Measurements from ENCODE around the gene ZNF516. TPM values are rescaled to one million over a fixed set of nuclear protein-coding genes. Genes with fewer than 3 reads are reported as not detected.

Gene ZNF516
- total RNA-seq, 2 experiments from 2014 or later: 2.7 to 4.8 TPM

- DNase-seq: no peak
- CTCF ChIA-PET: no interaction called here
- Mint-ChIP-seq H3K4me1 (ENCODE audit: low read depth) (no peaks in the 10 kb centered on the region), H3K27ac (no peak overlapping the region), H3K36me3 (no peaks in the 10 kb centered on the region), H3K9me3 (no peaks in the 10 kb centered on the region), H3K27me3 (peaks cover 9% of the 10 kb centered on the region), H3K4me3 (no peak overlapping the region)
- intact Hi-C loops (cut with micrococcal nuclease): no loop called here
- POLR2A ChIA-PET: no interaction called here
Measured at GRCh38 chr18:76504749-76505148, 9.7 kb upstream of the ZNF516 start.

GRCh38 chr18:76503649-76504386, 8.8 kb upstream of the ZNF516 start:
- DNase-seq: no peak
- Mint-ChIP-seq H3K9me3 (no peaks in the 10 kb centered on the region), H3K4me1 (ENCODE audit: low read depth) (no peaks in the 10 kb centered on the region), H3K27me3 (peaks cover 11% of the 10 kb centered on the region), H3K27ac (no peak overlapping the region), H3K4me3 (no peak overlapping the region), H3K36me3 (no peaks in the 10 kb centered on the region)
- ChIA-PET POLR2A (no interaction called here), CTCF (no interaction called here)
- intact Hi-C loops (cut with micrococcal nuclease): no loop called here

- Mint-ChIP-seq H3K9me3 (no peaks in the 10 kb centered on the region), H3K36me3 (no peaks in the 10 kb centered on the region), H3K27me3 (peaks cover 14% of the 10 kb centered on the region), H3K27ac (no peak overlapping the region), H3K4me1 (ENCODE audit: low read depth) (no peaks in the 10 kb centered on the region), H3K4me3 (no peak overlapping the region)
- intact Hi-C loops (cut with micrococcal nuclease): no loop called here
- ChIA-PET CTCF (interaction anchor here (0.8 kb wide), 1 partner anchor 10 kb away, joined by 3 read pairs; no protein-coding TSS in a partner anchor), POLR2A (no interaction called here)
- DNase-seq: no peak
Measured at GRCh38 chr18:76502551-76502950, 7.5 kb upstream of the ZNF516 start.

GRCh38 chr18:76499637-76500340, 4.7 kb upstream of the ZNF516 start:
- no peak for DNase-seq
- intact Hi-C loops (cut with micrococcal nuclease): loop anchor here (10.0 kb wide), 2 partner anchors 305 to 2005 kb away; partner anchors contain the start of gene CNDP2
- CTCF ChIA-PET: no interaction called here

GRCh38 chr18:76499021-76499420, 4.0 kb upstream of the ZNF516 start:
- ChIA-PET CTCF (no interaction called here), POLR2A (no interaction called here)

More at GRCh38 chr18:76499637-76500340, 4.7 kb upstream of the ZNF516 start:
- no peak overlapping the region for H3K27ac Mint-ChIP-seq
- peaks cover 31% of the 10 kb centered on the region for H3K27me3 Mint-ChIP-seq
- H3K9me3 Mint-ChIP-seq: no peaks in the 10 kb centered on the region
- H3K36me3 Mint-ChIP-seq: no peaks in the 10 kb centered on the region
- no peak overlapping the region for H3K4me3 Mint-ChIP-seq
- H3K4me1 Mint-ChIP-seq (ENCODE audit: low read depth): peaks cover 5% of the 10 kb centered on the region
- POLR2A ChIA-PET: no interaction called here

GRCh38 chr18:76498064-76498463, 3.0 kb upstream of the ZNF516 start:
- Mint-ChIP-seq H3K27me3 (peaks cover 44% of the 10 kb centered on the region), H3K36me3 (no peaks in the 10 kb centered on the region), H3K9me3 (no peaks in the 10 kb centered on the region), H3K27ac (no peak overlapping the region), H3K4me1 (ENCODE audit: low read depth) (peaks cover 17% of the 10 kb centered on the region), H3K4me3 (no peak overlapping the region)
- DNase-seq: no peak
- intact Hi-C loops (cut with micrococcal nuclease): loop anchor here (10.0 kb wide), 2 partner anchors 307 to 2003 kb away; partner anchors contain the start of gene CNDP2
- CTCF ChIA-PET: no interaction called here
- POLR2A ChIA-PET: no interaction called here

More at GRCh38 chr18:76499021-76499420, 4.0 kb upstream of the ZNF516 start:
- Mint-ChIP-seq H3K36me3 (no peaks in the 10 kb centered on the region), H3K4me1 (ENCODE audit: low read depth) (peaks cover 9% of the 10 kb centered on the region), H3K27me3 (peaks cover 35% of the 10 kb centered on the region), H3K27ac (no peak overlapping the region), H3K4me3 (no peak overlapping the region), H3K9me3 (no peaks in the 10 kb centered on the region)
- no peak for DNase-seq
- intact Hi-C loops (cut with micrococcal nuclease): loop anchor here (10.0 kb wide), 2 partner anchors 306 to 2004 kb away; partner anchors contain the start of gene CNDP2

- ChIA-PET CTCF (interaction anchor here (1.3 kb wide), 1 partner anchor 213 kb away, joined by 3 read pairs; no protein-coding TSS in a partner anchor), POLR2A (no interaction called here)
- H3K36me3 Mint-ChIP-seq: no peaks in the 10 kb centered on the region
- intact Hi-C loops (cut with micrococcal nuclease): loop anchor here (10.0 kb wide), 2 partner anchors 308 to 2002 kb away; partner anchors contain the start of gene CNDP2
- H3K27me3 Mint-ChIP-seq: peaks cover 53% of the 10 kb centered on the region
- no peaks in the 10 kb centered on the region for H3K9me3 Mint-ChIP-seq
- peaks cover 24% of the 10 kb centered on the region for H3K4me1 Mint-ChIP-seq (ENCODE audit: low read depth)
- H3K4me3 Mint-ChIP-seq: no peak overlapping the region
- no peak overlapping the region for H3K27ac Mint-ChIP-seq
- DNase-seq: no peak
Measured at GRCh38 chr18:76497021-76497420, 2.0 kb upstream of the ZNF516 start.

- intact Hi-C loops (cut with micrococcal nuclease): loop anchor here (10.0 kb wide), 2 partner anchors 308 to 2002 kb away; partner anchors contain the start of gene CNDP2
- Mint-ChIP-seq H3K27ac (no peak overlapping the region), H3K9me3 (no peaks in the 10 kb centered on the region), H3K4me1 (ENCODE audit: low read depth) (peaks cover 25% of the 10 kb centered on the region), H3K27me3 (peaks cover 49% of the 10 kb centered on the region), H3K4me3 (peak overlapping the region; percentile 61), H3K36me3 (no peaks in the 10 kb centered on the region)
- peak; percentile 41 for DNase-seq
- ChIA-PET CTCF (interaction anchor here (1.3 kb wide), 1 partner anchor 213 kb away, joined by 3 read pairs; no protein-coding TSS in a partner anchor), POLR2A (no interaction called here)
Measured at GRCh38 chr18:76496194-76496890, 1.3 kb upstream of the ZNF516 start.

- ChIA-PET POLR2A (no interaction called here), CTCF (no interaction called here)
- DNase-seq: peak; percentile 17
- no peaks in the 10 kb centered on the region for H3K9me3 Mint-ChIP-seq
- no peaks in the 10 kb centered on the region for H3K36me3 Mint-ChIP-seq
- intact Hi-C loops (cut with micrococcal nuclease): loop anchor here (10.0 kb wide), 2 partner anchors 309 to 2001 kb away; partner anchors contain the start of gene CNDP2
- peak overlapping the region; percentile 72 for H3K4me3 Mint-ChIP-seq
- peaks cover 28% of the 10 kb centered on the region for H3K4me1 Mint-ChIP-seq (ENCODE audit: low read depth)
- peaks cover 52% of the 10 kb centered on the region for H3K27me3 Mint-ChIP-seq
- no peak overlapping the region for H3K27ac Mint-ChIP-seq
Measured at GRCh38 chr18:76495435-76496193, 572 bp upstream of the ZNF516 start.

GRCh38 chr18:76494231-76495005, 624 bp downstream of the ZNF516 start:
- Mint-ChIP-seq H3K4me1 (ENCODE audit: low read depth) (peaks cover 33% of the 10 kb centered on the region), H3K9me3 (no peaks in the 10 kb centered on the region), H3K27me3 (peaks cover 61% of the 10 kb centered on the region), H3K36me3 (no peaks in the 10 kb centered on the region), H3K4me3 (peak overlapping the region; percentile 84), H3K27ac (no peak overlapping the region)
- CTCF ChIA-PET: interaction anchor here (1.3 kb wide), 1 partner anchor 215 kb away, joined by 5 read pairs; no protein-coding TSS in a partner anchor
- no peak for DNase-seq
- intact Hi-C loops (cut with micrococcal nuclease): loop anchor here (5.0 to 10.0 kb wide), 6 partner anchors 97 to 2000 kb away; partner anchors contain the start of genes CNDP2 and TSHZ1
- POLR2A ChIA-PET: no interaction called here
